Activated naive CD4-positive, alpha-beta T cell treated with anti-CD3 and anti-CD28 coated beads for 36 hours (primary cell): ENCODE measurements around the gene RIPPLY3. TPM values are rescaled to one million over a fixed set of nuclear protein-coding genes. Genes with fewer than 3 reads are reported as not detected.

Experiments
- CTCF ChIA-PET: fragments of 350-600 bp; sonication (Branson Sonifier 250); formaldehyde crosslinking; loops from one replicate; lab custom pipeline; 2021; ENCODE audit warnings: antibody characterized with exemption; lab: Charles Lee
- DNase-seq: peaks from one replicate; pipeline ENCODE4 v3.0.0-alpha.2; 2020
- H3K27ac Mint-ChIP-seq: one replicate; pipeline ENCODE4 v1.8.0; 2021; ENCODE audit warnings: mild to moderate bottlenecking, mixed read lengths
- H3K27me3 Mint-ChIP-seq: one replicate; pipeline ENCODE4 v1.8.0; 2021; ENCODE audit warnings: low read depth, mixed read lengths
- H3K36me3 Mint-ChIP-seq: one replicate; pipeline ENCODE4 v1.8.0; 2021; ENCODE audit warnings: low read depth, mixed read lengths
- H3K4me1 Mint-ChIP-seq: one replicate; pipeline ENCODE4 v1.8.0; 2021; ENCODE audit warnings: low read depth, mixed read lengths
- H3K4me3 Mint-ChIP-seq: one replicate; pipeline ENCODE4 v1.8.0; 2021; ENCODE audit warnings: mild to moderate bottlenecking, moderate library complexity, mixed read lengths
- H3K9me3 Mint-ChIP-seq: one replicate; pipeline ENCODE4 v1.8.0; 2021; ENCODE audit warnings: mixed read lengths
- intact Hi-C: fragments of 100-400 bp; cut with micrococcal nuclease; formaldehyde crosslinking; loops from one replicate; pipeline ENCODE4 v1.15.1; 2023
- total RNA-seq, 2 experiments: library from RNA; stranded (reverse); gene quantifications; one replicate each; pipeline ENCODE4 v1.2.3, GENCODE V29; 2021

Gene RIPPLY3
- total RNA-seq, 2 experiments from 2014 or later: 0.10 TPM; not detected in 1

DNA sequence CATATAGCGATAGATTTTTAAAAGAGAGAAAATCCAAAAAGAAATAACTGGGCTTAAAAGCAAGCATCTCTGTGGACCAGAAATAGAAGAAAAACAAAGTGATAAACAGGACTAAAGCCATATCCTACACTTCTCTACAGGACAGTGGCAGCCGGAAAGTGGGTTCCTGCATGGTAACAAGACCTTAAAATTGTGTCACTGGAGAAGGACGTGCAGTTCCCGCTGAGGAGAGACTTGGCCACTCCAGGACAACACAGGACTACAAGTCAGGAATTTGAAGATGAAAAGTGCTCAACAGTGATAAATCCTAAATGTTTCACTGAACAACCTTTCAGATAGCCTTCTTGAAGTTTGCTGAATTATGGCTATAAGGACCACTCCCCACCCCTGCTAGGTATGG, 38.1 kb upstream of the RIPPLY3 start:
- Mint-ChIP-seq H3K4me3 (no peak overlapping the region), H3K27ac (no peak overlapping the region), H3K9me3 (no peaks in the 10 kb centered on the region), H3K36me3 (peaks cover under 1% of the 10 kb centered on the region), H3K4me1 (peaks cover 12% of the 10 kb centered on the region), H3K27me3 (no peaks in the 10 kb centered on the region)
- intact Hi-C loops: loop anchor here (5.0 to 10.0 kb wide), 2 partner anchors 299 to 644 kb away; partner anchors contain the start of genes MORC3 and VPS26C
- no peak for DNase-seq
- CTCF ChIA-PET: interaction anchor here (0.6 kb wide), 1 partner anchor 465 kb away, joined by 3 read pairs; no protein-coding TSS in a partner anchor

DNA sequence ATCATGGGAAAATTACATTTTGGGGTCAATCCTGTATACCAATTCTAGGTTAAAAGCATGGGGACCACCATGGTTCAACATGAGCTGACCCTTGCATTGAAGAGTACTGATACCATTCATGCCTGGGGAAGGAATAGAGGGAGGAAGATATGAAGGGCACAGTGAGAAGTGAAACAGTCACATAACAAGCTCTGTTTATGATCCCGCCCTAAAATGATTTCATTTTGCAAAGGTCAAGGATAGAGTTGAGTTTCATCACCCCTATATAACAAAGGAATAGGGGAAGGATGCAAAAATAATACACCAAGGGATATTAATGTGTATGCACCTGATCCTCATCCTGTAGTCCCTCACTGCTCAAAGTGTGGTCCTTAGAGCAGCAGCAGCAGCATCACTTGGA, 37.5 kb upstream of the RIPPLY3 start:
- no peak for DNase-seq
- intact Hi-C loops: loop anchor here (5.0 to 10.0 kb wide), 2 partner anchors 298 to 644 kb away; partner anchors contain the start of genes MORC3 and VPS26C
- H3K36me3 Mint-ChIP-seq: peaks cover 1% of the 10 kb centered on the region
- CTCF ChIA-PET: interaction anchor here (0.6 kb wide), 1 partner anchor 895 kb away, joined by 3 read pairs; no protein-coding TSS in a partner anchor
- no peak overlapping the region for H3K27ac Mint-ChIP-seq
- no peaks in the 10 kb centered on the region for H3K9me3 Mint-ChIP-seq
- no peak overlapping the region for H3K4me3 Mint-ChIP-seq
- H3K27me3 Mint-ChIP-seq: no peaks in the 10 kb centered on the region
- peaks cover 12% of the 10 kb centered on the region for H3K4me1 Mint-ChIP-seq

DNA sequence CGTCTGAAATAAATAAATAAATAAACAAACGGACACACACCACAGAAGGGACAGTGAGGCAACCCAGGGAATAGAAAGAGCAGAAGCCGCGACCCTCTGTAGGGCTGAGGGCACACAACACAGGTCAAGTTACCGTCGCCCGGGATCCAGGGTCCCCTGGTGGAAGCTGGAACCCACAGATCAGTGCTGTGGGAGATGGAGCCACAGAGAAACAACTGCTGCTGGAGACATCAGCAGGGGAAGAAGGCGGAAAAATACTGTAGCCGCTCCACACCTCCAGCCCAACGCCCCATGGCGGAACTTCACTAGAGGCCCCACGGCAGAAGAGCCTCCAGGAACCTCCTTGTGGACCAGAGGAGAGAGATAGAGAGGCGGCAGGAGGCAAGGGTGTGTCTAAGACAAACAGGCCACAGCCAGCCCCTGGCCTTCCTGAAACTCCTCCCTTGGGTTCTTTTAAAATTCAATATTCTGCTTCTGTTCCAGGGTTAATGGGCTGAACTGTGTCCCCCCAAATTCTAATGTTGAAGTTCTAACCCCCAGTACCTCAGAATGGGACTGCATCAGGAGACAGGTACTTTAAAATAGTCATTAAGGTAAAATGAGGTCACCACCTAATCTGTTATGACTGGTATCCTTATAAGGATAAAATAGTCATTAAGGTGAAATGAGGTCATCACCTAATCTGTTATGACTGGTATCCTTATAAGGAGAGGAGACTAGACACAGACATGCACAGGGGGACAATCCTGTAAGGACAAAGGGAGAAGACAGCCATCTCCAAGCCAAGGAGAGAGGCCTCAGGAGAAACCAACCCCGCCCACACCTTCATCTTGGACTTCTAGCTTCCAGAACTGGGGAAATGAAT, 32.3 kb upstream of the RIPPLY3 start:
- Mint-ChIP-seq H3K36me3 (peaks cover 1% of the 10 kb centered on the region), H3K4me1 (peaks cover 16% of the 10 kb centered on the region), H3K4me3 (no peak overlapping the region), H3K9me3 (no peaks in the 10 kb centered on the region), H3K27ac (no peak overlapping the region), H3K27me3 (no peaks in the 10 kb centered on the region)
- CTCF ChIA-PET: interaction anchor here (0.7 to 0.9 kb wide), 2 partner anchors 30 to 472 kb away, joined by 3 read pairs; no protein-coding TSS in a partner anchor
- intact Hi-C loops: no loop called here
- no peak for DNase-seq

- H3K27me3 Mint-ChIP-seq: peaks cover 3% of the 10 kb centered on the region
- H3K36me3 Mint-ChIP-seq: peaks cover 1% of the 10 kb centered on the region
- CTCF ChIA-PET: interaction anchor here (0.9 kb wide), 1 partner anchor 29 kb away, joined by 3 read pairs; no protein-coding TSS in a partner anchor
- intact Hi-C loops: no loop called here
- H3K4me3 Mint-ChIP-seq: no peak overlapping the region
- no peaks in the 10 kb centered on the region for H3K9me3 Mint-ChIP-seq
- H3K4me1 Mint-ChIP-seq: peaks cover 16% of the 10 kb centered on the region
- no peak for DNase-seq
- no peak overlapping the region for H3K27ac Mint-ChIP-seq
These were observed 31.7 kb upstream of the RIPPLY3 start for GRCh38 chr21:36974851-36975192.

DNA sequence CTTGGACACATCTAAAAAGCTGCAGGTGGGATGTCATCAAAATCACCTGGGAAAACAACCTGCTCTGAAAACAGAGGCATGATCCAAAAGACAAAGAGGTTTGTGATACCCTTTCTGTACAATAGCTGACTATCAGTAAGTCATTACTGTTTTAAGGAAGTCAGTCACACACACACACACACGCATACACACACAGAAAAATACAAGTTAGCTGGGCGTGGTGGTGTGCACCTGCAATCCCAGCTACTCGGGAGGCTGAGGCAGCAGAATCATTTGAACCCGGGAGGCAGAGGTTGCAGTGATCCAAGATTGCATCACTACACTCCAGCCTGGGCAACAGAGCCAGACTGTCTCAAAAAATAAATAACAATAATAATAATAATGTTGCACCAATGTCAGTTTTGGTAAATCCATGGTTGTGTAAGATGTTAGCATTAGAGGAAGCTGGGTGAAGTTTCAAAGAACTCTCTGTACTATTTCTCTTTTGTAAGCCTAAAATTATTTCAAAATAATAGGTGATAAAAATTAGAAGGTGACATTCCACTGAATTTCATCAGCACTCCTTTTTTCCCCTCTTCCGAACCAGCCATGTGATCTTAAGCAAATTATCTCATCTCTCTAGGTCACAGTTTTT, 30.2 kb upstream of the RIPPLY3 start:
- Mint-ChIP-seq H3K4me3 (no peak overlapping the region), H3K4me1 (peaks cover 23% of the 10 kb centered on the region), H3K27ac (no peak overlapping the region), H3K27me3 (peaks cover 9% of the 10 kb centered on the region), H3K36me3 (peaks cover 1% of the 10 kb centered on the region), H3K9me3 (no peaks in the 10 kb centered on the region)
- DNase-seq: no peak
- intact Hi-C loops: loop anchor here (2.0 kb wide), 1 partner anchor 244 kb away; no protein-coding TSS in a partner anchor
- CTCF ChIA-PET: interaction anchor here (0.6 to 2.7 kb wide), 13 partner anchors 10 to 605 kb away, joined by 3 to 21 read pairs (median 3); partner anchors contain the start of gene HLCS

- Mint-ChIP-seq H3K36me3 (peaks cover 1% of the 10 kb centered on the region), H3K4me3 (no peak overlapping the region), H3K27me3 (peaks cover 9% of the 10 kb centered on the region), H3K9me3 (no peaks in the 10 kb centered on the region), H3K4me1 (peaks cover 23% of the 10 kb centered on the region), H3K27ac (no peak overlapping the region)
- intact Hi-C loops: loop anchor here (1.0 to 2.0 kb wide), 6 partner anchors 8 to 244 kb away; partner anchors contain the start of genes PIGP and TTC3
- CTCF ChIA-PET: interaction anchor here (0.6 to 2.7 kb wide), 13 partner anchors 10 to 1500 kb away, joined by 3 to 21 read pairs (median 3); partner anchors contain the start of genes HLCS and RIPPLY3
- peak; percentile 75 for DNase-seq
These were observed 29.4 kb upstream of the RIPPLY3 start for GRCh38 chr21:36976882-36977651.

- DNase-seq: peak; percentile 25
These were observed 26.0 kb upstream of the RIPPLY3 start for GRCh38 chr21:36980280-36981048.

DNA sequence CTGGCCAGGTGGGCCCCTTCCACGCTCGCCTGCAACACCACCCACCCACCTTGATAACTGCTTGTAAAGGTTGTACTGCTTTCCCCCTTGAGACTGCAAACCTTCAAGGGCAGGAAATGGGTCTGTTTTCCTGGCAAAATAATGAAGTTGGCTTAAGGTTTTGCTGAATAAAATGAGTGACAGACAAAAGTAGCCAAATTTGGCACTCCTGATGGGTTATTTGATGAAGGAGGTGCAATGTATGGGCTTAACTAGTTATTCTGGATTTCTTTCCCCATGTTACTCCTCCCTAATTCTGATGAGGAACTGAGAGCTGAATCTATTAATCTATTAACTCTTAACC, 25.5 kb upstream of the RIPPLY3 start:
- peaks cover 9% of the 10 kb centered on the region for H3K27me3 Mint-ChIP-seq
- peaks cover 29% of the 10 kb centered on the region for H3K4me1 Mint-ChIP-seq
- H3K4me3 Mint-ChIP-seq: peak overlapping the region; percentile 62
- no peaks in the 10 kb centered on the region for H3K36me3 Mint-ChIP-seq
- H3K27ac Mint-ChIP-seq: no peak overlapping the region
- CTCF ChIA-PET: interaction anchor here (0.6 to 0.9 kb wide), 2 partner anchors 15 to 349 kb away, joined by 3 read pairs; no protein-coding TSS in a partner anchor
- no peaks in the 10 kb centered on the region for H3K9me3 Mint-ChIP-seq
- no peak for DNase-seq
- intact Hi-C loops: loop anchor here (10.0 kb wide), 2 partner anchors 394 to 584 kb away; no protein-coding TSS in a partner anchor

More at GRCh38 chr21:36980280-36981048, 26.0 kb upstream of the RIPPLY3 start:
- H3K4me3 Mint-ChIP-seq: peak overlapping the region; percentile 62
- CTCF ChIA-PET: interaction anchor here (0.6 to 1.7 kb wide), 4 partner anchors 9 to 348 kb away, joined by 3 to 7 read pairs (median 4); no protein-coding TSS in a partner anchor
- H3K36me3 Mint-ChIP-seq: no peaks in the 10 kb centered on the region
- peaks cover 24% of the 10 kb centered on the region for H3K4me1 Mint-ChIP-seq
- no peak overlapping the region for H3K27ac Mint-ChIP-seq
- intact Hi-C loops: loop anchor here (10.0 kb wide), 2 partner anchors 394 to 584 kb away; no protein-coding TSS in a partner anchor
- no peaks in the 10 kb centered on the region for H3K9me3 Mint-ChIP-seq
- peaks cover 9% of the 10 kb centered on the region for H3K27me3 Mint-ChIP-seq

GRCh38 chr21:36981977-36982700, 24.4 kb upstream of the RIPPLY3 start:
- Mint-ChIP-seq H3K36me3 (no peaks in the 10 kb centered on the region), H3K4me3 (no peak overlapping the region), H3K4me1 (peaks cover 32% of the 10 kb centered on the region), H3K27me3 (peaks cover 9% of the 10 kb centered on the region), H3K9me3 (no peaks in the 10 kb centered on the region), H3K27ac (no peak overlapping the region)
- intact Hi-C loops: loop anchor here (10.0 kb wide), 2 partner anchors 393 to 583 kb away; no protein-coding TSS in a partner anchor
- CTCF ChIA-PET: interaction anchor here (0.6 to 1.9 kb wide), 3 partner anchors 17 to 83 kb away, joined by 3 to 6 read pairs (median 3); no protein-coding TSS in a partner anchor
- no peak for DNase-seq
